Limb (tissue), 2 donors: ENCODE measurements around the gene GUCY1A1.
A peak's percentile ranks its signal among the peaks of the same experiment; 100 is the strongest.
"Not testable (repeated sequence)": the region's sequence is repeated elsewhere in the genome, so short reads cannot be mapped to it uniquely, and the experiment has no call there.

Experiments used
- DNase-seq, 2 donors: peaks; one replicate each; pipeline ENCODE4 v3.0.0-alpha.2; 2016; ENCODE audit errors: extremely low spot score in 2 of 2

Gene GUCY1A1

GRCh38 chr4:155666344-155667221, at the start of gene GUCY1A1:
GUCY1A1 (plus strand) TSS chr4:155666848; CDS start chr4:155696868, 30,020 bp downstream.
- DNase-seq: peak in 1 of 2 donors; percentile 66

- DNase-seq: no peak
These were observed 49.4 kb upstream of the GUCY1A1 start for GRCh38 chr4:155617296-155617695.

GRCh38 chr4:155618183-155618838, 48.3 kb upstream of the GUCY1A1 start:
- no peak for DNase-seq

- DNase-seq: no peak
These were observed 46.0 kb upstream of the GUCY1A1 start for GRCh38 chr4:155620637-155621036.

- no peak for DNase-seq
These were observed 42.2 kb upstream of the GUCY1A1 start for GRCh38 chr4:155624478-155624877.

- no peak for DNase-seq
These were observed 40.1 kb upstream of the GUCY1A1 start for GRCh38 chr4:155626561-155626960.

GRCh38 chr4:155629183-155629825, 37.3 kb upstream of the GUCY1A1 start:
- no peak for DNase-seq

GRCh38 chr4:155629956-155630355, 36.7 kb upstream of the GUCY1A1 start:
- DNase-seq: no peak

GRCh38 chr4:155632310-155632840, 34.3 kb upstream of the GUCY1A1 start:
- DNase-seq: no peak

- DNase-seq: no peak
These were observed 28.3 kb upstream of the GUCY1A1 start for GRCh38 chr4:155638195-155638965.

GRCh38 chr4:155639704-155640523, 26.7 kb upstream of the GUCY1A1 start:
- no peak for DNase-seq

- DNase-seq: no peak
These were observed 25.9 kb upstream of the GUCY1A1 start for GRCh38 chr4:155640751-155641150.

GRCh38 chr4:155643087-155643486, 23.6 kb upstream of the GUCY1A1 start:
- DNase-seq: no peak

GRCh38 chr4:155646001-155646400, 20.6 kb upstream of the GUCY1A1 start:
- no peak for DNase-seq

- DNase-seq: not testable (repeated sequence)
These were observed 15.9 kb upstream of the GUCY1A1 start for GRCh38 chr4:155650785-155651184.

GRCh38 chr4:155653052-155653451, 13.6 kb upstream of the GUCY1A1 start:
- no peak for DNase-seq

GRCh38 chr4:155656025-155656424, 10.6 kb upstream of the GUCY1A1 start:
- DNase-seq: no peak

- DNase-seq: no peak
These were observed 9.5 kb upstream of the GUCY1A1 start for GRCh38 chr4:155657169-155657568.

- DNase-seq: no peak
These were observed 8.5 kb upstream of the GUCY1A1 start for GRCh38 chr4:155657985-155658680.

GRCh38 chr4:155658681-155659064, 8.0 kb upstream of the GUCY1A1 start:
- no peak for DNase-seq
